ENCODE data around the gene ZNF639.

The ZNF639 gene

GRCh38 chr3:179321668-179322285 is 1.1 kb upstream of the ZNF639 start:
- FAIRE-seq: no peak

DNA sequence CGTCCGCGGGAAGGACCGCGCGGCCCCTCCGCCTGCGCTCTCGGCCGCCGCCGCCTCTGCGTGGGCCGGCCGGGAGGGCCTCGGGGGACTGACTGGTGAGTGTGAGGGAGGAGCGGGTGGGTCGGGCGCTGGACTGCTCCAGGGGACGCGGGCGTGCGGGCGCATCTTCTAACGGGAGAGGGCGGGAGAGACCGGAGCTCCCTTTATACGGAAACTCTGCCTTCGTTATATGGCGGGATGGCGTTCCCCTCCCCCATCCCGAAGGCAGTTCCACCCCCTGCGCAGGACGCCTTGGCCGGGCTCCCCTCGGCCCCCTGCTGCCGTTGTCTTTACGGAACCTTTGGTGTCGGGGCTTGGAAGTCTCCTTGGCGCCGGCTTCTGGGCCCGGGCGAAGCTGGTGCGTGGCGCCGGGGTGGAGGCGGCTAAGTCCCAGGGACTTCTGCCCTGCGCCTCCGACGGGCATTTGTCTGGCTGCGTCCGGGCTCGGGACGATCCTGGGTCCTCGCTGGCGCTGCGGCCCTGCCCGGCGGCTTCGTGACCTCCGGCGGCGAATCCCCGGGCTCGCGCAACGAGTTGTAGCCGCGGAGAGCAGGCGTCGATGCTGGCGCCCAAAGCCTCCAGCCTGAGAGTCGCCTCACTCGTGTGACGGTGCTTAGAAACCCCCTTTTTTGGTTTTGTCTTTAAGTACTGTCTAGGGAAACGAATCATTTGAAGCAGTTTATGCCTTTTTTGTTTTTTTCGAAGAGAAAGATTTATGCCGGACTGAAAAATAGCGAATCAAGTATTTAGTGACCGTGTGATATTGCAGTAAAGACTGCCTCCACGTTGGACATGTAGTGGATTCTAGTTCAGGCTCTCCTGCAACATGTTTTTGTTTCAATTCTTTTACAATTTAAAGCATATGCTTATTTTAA is 623 bp downstream of the ZNF639 start:
- FAIRE-seq: no peak

DNA sequence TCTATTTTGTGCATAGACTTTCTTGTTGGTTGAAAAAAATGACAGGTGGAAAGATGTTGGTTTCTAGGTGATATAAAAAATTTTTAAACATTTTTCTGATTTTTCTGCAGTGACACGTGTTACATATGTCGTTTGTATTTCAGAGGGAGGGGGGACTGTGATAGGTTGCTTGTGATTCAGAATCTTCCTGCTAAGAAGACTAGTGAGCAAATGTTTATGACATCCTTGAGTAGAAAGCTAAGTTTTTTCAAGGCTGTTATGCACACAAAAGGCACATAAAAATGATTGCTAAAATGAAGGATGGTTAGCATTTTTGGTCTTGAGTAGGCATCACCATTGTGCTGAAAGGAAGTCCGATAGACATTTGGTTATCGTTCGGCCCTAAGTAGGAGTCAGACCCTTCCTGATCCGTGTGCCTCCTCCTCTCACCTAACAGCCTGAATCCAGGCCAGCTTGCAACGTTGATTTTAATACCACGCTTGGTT is 1.5 kb downstream of the ZNF639 start:
- no peak for FAIRE-seq

DNA sequence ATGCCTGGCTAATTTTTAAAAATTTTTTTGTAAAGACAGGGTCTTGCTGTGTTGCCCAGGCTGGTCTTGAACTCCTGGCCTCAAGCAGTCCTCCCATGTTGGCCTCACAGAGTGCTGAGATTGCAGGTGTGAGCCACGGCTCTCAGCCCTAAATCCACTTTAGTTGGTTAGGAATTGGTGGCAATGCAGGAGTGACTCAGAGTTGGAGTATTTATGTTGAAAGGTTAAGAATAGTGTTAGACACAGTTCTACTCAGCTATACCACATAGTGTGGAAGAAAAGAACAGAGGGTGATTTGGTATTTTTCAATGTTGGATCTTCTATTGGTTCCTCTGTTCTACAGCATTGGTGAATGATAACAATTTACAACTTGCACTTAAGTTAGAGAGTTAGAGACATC is 7.6 kb downstream of the ZNF639 start:
- FAIRE-seq: no peak

DNA sequence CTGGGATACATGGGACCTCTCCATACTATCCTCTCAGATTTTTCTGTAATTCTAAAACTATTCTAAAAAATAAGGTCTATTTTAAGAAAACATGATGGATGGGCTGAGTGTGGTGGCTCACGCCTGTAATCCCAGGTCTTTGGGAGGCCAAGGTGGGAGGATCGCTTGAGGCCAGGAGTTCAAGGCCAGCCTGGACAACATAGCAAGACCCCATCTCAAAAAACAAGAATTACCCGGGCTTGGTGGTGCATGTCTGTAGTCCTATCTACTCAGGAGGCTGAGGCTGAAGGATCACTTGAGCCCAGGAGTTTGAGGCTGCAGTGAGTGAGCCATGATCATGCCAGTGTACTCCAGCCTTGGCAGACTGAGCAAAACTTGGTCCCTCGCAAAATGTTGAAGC is 9.4 kb downstream of the ZNF639 start:
- FAIRE-seq: no peak

DNA sequence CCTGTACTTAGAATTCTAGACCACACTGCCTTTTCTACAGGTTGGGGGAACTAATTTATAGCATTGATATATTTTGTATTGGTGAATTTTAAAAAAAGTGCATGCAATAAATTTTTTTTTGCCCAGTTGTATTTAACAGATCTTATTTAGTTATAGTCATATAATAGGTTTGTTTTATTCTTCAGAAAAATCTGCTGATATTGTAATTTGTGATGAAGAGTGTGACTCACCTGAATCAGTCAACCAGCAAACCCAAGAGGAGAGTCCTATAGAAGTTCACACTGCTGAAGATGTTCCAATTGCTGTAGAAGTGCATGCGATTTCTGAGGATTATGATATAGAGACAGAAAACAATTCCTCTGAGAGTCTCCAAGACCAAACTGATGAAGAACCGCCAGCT is 10.3 kb downstream of the ZNF639 start:
- FAIRE-seq: no peak

DNA sequence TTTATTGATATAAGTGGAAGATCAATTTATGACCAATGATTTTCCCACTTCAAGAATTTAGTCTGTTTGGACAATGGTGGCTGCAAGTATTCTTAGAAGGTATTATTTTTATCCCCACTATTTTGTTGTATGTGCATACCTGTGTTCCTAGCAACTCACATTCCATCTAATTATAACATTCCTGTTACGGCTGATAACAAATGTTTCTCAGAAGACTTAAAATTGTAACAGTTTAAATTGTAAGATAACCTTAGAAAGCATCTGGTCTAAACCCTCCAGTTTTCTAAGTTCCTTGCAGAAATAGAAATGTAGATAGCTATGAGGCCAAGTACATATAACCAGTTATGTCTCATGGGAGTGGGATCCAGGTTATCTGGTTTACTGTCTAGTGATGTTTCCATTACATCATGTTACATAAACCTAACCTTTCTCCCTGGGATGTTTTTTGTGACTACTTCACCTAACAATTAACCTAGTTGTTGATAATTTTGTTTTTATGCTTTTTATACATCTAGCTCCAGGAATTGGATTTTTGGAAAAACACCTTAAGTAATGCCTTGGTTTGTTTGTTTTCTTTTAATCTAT is 13.6 kb downstream of the ZNF639 start:
- FAIRE-seq: no peak

DNA sequence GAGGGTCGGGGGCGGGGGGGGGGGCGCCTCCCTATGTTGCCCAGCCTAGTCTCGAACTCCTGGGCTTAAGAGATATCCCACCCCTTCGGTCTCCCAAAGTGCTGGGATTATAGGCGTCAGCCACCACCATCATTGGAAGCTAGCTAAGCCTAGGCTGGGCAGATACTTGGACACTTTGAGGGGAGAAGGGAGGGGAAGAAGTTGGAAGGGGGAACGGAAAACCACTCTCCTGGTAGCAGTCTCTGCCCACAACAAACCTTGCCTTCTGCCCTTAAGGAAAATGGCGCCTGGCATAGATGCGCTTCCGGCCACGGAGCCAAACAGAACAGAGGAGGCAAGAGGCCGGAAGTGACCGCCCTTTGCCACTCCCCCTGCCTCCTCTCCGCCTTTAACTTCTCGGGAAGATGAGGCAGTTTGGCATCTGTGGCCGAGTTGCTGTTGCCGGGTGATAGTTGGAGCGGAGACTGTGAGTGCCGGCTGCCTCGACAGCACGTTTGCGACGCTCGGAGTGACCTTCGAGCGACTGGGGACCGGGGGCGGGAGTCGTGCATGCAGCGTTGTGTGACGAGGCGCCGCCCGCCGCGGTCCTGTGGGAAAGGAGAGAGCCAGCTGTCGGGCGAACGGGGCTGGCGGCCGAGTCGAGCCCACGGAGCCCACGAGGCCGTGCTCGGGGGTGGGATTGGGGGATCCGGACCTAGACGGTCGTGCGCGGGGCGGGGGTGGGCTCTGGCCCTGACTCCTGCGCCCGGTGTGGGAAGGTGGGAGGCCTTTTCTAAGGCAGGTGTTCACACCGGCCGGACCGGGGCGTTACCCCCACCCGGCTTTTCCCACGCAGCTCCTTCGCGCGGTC is 24.7 kb downstream of the ZNF639 start, which contains the start of gene MFN1:
MFN1 (plus strand) TSS at position 365 of the 850 bp plus-strand sequence. CDS start 1,143 bp downstream, outside the sequence.
- FAIRE-seq: no peak

GRCh38 chr3:179348325-179349013 is 25.6 kb downstream of the ZNF639 start:
- FAIRE-seq: no peak

DNA sequence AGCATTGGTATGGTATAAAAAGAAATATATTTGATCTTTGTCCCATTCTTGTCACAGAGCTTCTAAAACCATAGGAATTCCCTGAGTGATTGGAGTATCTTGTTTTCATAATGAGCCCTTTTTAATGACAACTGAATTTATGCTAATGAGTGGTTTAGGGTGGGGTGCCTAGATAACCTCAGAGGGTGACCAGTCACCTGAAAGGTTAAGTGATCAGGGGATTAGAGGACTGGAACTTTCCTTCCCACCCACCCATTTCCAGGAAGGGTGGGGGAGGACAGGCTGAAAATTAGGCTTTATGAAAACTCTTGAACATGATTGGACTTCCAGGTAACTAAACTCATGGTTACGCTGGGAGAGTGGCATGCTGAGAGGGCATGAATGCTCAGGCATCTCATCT is 33.2 kb downstream of the ZNF639 start:
- no peak for FAIRE-seq

GRCh38 chr3:179363332-179363731 is 40.5 kb downstream of the ZNF639 start:
- no peak for FAIRE-seq

DNA sequence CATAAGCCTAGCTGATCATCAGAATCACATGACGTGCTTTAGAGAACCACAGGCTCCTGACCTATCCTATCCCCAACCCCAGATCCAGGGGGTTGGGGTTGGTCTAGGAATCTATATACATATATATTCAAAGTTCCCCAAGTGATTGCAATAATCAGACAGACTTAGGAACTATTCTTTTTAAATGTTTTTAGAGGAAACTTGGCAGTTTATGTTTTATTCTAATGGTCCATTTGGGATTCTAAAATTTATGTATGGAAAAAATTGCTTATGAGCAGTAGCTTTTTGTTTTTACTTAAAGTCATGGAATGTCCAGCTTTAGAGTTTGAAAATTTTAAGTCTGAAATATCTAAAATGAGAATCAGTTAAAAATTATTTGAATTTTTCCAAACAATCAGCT is 46.8 kb downstream of the ZNF639 start:
- no peak for FAIRE-seq

DNA sequence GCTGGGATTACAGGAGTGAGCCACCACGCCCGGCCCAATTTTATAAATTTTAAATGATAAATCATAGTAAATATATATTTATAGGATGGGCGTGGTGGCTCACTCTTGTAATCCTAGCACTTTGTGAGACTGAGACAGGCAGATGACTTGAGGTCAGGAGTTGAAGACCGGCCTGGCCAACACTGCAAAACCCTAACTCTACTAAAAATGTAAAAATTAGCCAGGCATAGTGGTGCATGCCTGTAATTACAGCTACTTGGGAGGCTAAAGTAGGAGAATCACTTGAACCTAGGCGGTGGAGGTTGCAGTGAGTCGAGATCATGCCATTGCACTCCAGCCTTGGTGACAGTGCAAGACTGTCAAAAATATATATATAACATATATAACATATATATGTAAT is 51.1 kb downstream of the ZNF639 start:
- no peak for FAIRE-seq

DNA sequence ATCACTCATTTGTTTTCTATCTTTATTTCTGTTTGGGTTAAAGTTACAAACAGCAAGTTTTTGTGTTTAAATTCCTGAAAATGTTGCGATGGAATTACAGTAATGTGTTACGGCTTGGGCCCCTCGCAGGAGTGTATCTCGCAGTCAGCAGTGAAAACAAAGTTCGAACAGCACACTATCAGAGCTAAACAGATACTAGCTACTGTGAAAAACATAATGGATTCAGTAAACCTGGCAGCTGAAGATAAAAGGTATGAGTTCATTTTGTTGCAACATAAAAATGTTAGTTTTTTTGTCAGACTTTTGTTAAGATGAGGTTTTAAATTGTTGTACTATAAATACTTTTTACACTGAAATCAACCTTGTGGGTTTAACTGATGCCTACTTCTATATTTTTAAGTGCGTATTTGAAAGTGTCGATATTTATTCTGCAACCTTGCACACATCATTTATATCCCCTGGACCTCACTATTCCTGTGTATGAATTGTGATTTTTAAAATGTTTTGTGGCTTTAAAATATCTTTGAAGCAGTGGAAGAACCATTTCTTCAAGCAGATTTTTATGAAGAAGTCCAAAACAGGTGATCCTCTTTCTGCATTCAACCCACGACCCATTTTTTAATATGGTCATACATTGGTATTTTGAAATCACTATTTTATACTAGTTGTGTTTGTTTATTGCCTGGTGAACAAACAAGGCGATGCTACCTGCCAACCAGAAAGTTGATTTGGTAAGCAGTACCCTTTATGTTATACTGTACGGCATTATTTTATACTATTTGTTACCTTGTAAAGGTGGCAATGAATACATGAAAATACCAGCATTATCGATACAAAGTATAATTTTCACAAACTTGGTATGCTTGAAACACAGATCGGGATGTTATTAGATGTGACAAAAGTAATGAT is 52.5 kb downstream of the ZNF639 start:
- FAIRE-seq: no peak

DNA sequence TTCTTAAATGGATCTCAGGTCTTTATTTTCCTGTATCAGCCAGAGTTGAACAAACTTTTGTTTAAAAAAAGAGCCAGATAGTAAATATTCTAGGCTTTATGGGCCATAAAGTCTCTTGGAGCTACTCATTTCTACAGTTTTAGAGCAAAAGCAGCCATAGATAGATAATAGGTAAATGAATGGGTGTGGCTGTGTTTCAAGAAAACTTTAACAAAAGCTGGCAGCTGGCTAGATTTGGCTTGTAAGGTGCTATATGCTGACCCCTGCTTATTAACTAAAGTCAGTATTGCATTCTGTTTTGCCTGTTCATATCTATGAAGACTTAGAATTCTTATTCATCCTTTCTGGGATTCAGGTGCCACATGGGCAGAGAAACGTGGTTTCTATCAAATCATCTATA is 53.6 kb downstream of the ZNF639 start:
- no peak for FAIRE-seq

Data from colon (tissue), 2 donors.